Measurements from ENCODE around the gene HOXB3. TPM values are rescaled to one million over a fixed set of nuclear protein-coding genes. Genes with fewer than 3 reads are reported as not detected.

HOXB3 gene
- total RNA-seq, 4 donors from 2014 or later: 25.7 to 57.1 (median 34.9) TPM

DNA sequence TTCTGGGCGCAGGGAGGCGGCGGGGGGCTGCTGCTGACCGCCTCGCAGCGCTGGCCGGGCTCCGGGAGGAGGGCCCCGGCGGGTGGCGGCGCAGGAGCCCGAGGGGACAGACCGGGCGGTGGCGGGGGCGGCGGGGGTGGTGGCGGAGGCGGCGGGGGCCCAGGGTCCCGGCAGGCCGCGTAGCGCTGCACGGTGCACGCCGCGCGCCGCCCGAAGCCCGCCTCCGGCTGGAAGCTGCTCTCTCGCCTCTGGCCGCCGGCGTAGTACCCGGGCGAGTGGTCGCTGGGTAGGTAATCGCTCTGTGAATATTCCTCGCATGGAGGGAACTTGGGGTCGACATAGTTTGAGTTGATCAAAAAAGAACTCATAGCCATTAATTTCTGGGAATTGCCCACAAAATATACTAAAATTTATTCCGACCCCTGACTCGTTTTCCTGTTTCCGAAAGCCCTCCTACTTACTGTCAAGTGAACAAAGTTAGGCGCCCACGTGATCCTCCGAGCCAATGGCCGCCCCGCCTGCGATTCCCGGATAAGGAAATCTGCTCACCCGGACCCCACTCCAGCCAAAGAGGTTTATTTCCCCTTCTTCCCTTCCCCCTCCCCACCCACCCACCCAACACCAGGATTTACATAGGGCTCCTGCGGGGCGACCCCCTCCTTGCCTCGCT is 12.0 kb downstream of the HOXB3 start, which contains the start of gene HOXB4:
TSS of gene HOXB4 (minus strand) at position 405 of the 670 bp plus-strand sequence. CDS start at position 374, 31 bp downstream.
- peak; percentile 80 for DNase-seq
- TF ChIP-seq, protein P1, sequence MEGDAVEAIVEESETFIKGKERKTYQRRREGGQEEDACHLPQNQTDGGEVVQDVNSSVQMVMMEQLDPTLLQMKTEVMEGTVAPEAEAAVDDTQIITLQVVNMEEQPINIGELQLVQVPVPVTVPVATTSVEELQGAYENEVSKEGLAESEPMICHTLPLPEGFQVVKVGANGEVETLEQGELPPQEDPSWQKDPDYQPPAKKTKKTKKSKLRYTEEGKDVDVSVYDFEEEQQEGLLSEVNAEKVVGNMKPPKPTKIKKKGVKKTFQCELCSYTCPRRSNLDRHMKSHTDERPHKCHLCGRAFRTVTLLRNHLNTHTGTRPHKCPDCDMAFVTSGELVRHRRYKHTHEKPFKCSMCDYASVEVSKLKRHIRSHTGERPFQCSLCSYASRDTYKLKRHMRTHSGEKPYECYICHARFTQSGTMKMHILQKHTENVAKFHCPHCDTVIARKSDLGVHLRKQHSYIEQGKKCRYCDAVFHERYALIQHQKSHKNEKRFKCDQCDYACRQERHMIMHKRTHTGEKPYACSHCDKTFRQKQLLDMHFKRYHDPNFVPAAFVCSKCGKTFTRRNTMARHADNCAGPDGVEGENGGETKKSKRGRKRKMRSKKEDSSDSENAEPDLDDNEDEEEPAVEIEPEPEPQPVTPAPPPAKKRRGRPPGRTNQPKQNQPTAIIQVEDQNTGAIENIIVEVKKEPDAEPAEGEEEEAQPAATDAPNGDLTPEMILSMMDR (IDR thresholded peaks at IDR 0.05): no peak
- TF ChIP-seq POLR2A (IDR thresholded peaks at IDR 0.05) (no peak), EP300 (IDR thresholded peaks at IDR 0.05; ENCODE audit: low read depth) (no peak), POLR2AphosphoS5 (IDR thresholded peaks at IDR 0.05) (peak in 2 of 3 donors; percentile 14 to 46)
- H3K36me3 ChIP-seq: no peaks in the 10 kb centered on the region
- H3K27ac ChIP-seq: peak within 1 kb of the TSS; percentile 89 to 95 (median 92)
- no peaks in the 10 kb centered on the region for H3K9me3 ChIP-seq
- in situ Hi-C loops (cut with MboI; ENCODE audit: low pct_ligation_motif_present in 1 of 4, low pct_unique_long_range_greater_than_20kb in 1 of 4, low sequenced_read_pairs in 3 of 4) (no loop called here), intact Hi-C loops (cut with DNase I; ENCODE audit: low total_unique reads) (loop anchor here (5.0 kb wide), 1 partner anchor 36 kb away; no protein-coding TSS in a partner anchor)
- 9% methylated on average over 23 of the region's 58 CpGs; no CpG with 5 or more reads in 1 of the 2 donors for WGBS, 2 donors (ENCODE audit: low coverage in 1 of 2)
- H3K4me3 ChIP-seq: peak within 1 kb of the TSS; percentile 38 to 54 (median 46)
- H3K4me1 ChIP-seq: peaks cover 18 to 84% (median 69%) of the 10 kb centered on the region in 4 donors
- peaks cover 7% of the 10 kb centered on the region for H3K27me3 ChIP-seq

DNA sequence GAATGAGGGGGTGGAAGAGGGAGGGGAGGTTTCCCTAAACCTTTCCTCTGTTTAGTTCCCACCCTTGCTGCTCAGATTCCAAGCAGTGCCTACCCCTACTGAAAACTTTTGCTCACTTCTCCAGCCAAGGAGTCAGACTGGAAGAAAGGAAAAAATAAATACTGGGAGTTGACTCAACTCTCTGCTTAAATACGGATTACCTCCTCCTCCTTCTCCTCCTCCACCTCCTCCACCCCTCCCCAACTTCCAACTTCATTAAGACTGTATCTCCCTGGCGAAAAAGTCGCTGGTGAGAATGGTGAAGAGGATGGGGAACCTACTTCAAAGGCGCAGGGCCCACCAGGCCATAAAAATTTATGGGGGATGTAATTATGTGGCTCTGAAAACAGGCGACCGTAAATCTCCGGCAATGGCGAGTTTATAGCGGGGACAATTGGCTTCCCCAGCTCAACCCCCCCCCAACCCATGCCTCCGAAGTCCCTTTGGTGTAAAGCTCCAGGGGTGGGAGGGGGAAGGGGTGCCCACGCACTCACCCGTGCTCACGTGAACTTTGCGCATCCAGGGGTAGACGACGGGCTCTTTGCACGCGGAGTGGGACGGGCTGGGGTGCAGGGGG is 12.6 kb downstream of the HOXB3 start:
- Histone ChIP-seq H3K27ac (peak overlapping the region; percentile 89 to 95 (median 92)), H3K27me3 (peaks cover 7% of the 10 kb centered on the region)
- intact Hi-C loops (cut with DNase I; ENCODE audit: low total_unique reads): loop anchor here (5.0 kb wide), 1 partner anchor 35 kb away; no protein-coding TSS in a partner anchor

GRCh38 chr17:48576479-48577309 is 13.3 kb downstream of the HOXB3 start:
- H3K36me3 ChIP-seq: no peaks in the 10 kb centered on the region
- no peaks in the 10 kb centered on the region for H3K9me3 ChIP-seq
- TF ChIP-seq POLR2AphosphoS5 (IDR thresholded peaks at IDR 0.05) (peak; percentile 5 to 36 (median 32)), EP300 (IDR thresholded peaks at IDR 0.05; ENCODE audit: low read depth) (no peak), POLR2A (IDR thresholded peaks at IDR 0.05) (no peak)
- peak overlapping the region; percentile 89 to 95 (median 92) for H3K27ac ChIP-seq
- H3K27me3 ChIP-seq: peaks cover 7% of the 10 kb centered on the region
- H3K4me3 ChIP-seq: peak overlapping the region; percentile 6 to 54 (median 46)
- intact Hi-C loops (cut with DNase I; ENCODE audit: low total_unique reads): loop anchor here (5.0 kb wide), 1 partner anchor 34 kb away; no protein-coding TSS in a partner anchor
- no peak for DNase-seq
- peaks cover 30 to 92% (median 73%) of the 10 kb centered on the region in 4 donors for H3K4me1 ChIP-seq
- 33 to 37% methylated on average over 1 to 43 of the region's 43 CpGs for WGBS, 2 donors (ENCODE audit: low coverage in 1 of 2)
- in situ Hi-C loops (cut with MboI; ENCODE audit: low pct_ligation_motif_present in 1 of 4, low pct_unique_long_range_greater_than_20kb in 1 of 4, low sequenced_read_pairs in 3 of 4): no loop called here

More for the DNA sequence above, 12.6 kb downstream of the HOXB3 start:
- H3K36me3 ChIP-seq: no peaks in the 10 kb centered on the region
- whole genome bisulfite sequencing, 2 donors (ENCODE audit: low coverage in 1 of 2): 0 to 1% methylated on average over 3 to 10 of the region's 19 CpGs
- no peaks in the 10 kb centered on the region for H3K9me3 ChIP-seq
- no peak for DNase-seq
- in situ Hi-C loops (cut with MboI; ENCODE audit: low pct_ligation_motif_present in 1 of 4, low pct_unique_long_range_greater_than_20kb in 1 of 4, low sequenced_read_pairs in 3 of 4): no loop called here
- peak overlapping the region; percentile 6 to 54 (median 46) for H3K4me3 ChIP-seq
- peaks cover 24 to 85% (median 69%) of the 10 kb centered on the region in 4 donors for H3K4me1 ChIP-seq
- no peak for TF ChIP-seq POLR2A (IDR thresholded peaks at IDR 0.05)
- peak in 1 of 3 donors; percentile 17 for TF ChIP-seq POLR2AphosphoS5 (IDR thresholded peaks at IDR 0.05)

DNA sequence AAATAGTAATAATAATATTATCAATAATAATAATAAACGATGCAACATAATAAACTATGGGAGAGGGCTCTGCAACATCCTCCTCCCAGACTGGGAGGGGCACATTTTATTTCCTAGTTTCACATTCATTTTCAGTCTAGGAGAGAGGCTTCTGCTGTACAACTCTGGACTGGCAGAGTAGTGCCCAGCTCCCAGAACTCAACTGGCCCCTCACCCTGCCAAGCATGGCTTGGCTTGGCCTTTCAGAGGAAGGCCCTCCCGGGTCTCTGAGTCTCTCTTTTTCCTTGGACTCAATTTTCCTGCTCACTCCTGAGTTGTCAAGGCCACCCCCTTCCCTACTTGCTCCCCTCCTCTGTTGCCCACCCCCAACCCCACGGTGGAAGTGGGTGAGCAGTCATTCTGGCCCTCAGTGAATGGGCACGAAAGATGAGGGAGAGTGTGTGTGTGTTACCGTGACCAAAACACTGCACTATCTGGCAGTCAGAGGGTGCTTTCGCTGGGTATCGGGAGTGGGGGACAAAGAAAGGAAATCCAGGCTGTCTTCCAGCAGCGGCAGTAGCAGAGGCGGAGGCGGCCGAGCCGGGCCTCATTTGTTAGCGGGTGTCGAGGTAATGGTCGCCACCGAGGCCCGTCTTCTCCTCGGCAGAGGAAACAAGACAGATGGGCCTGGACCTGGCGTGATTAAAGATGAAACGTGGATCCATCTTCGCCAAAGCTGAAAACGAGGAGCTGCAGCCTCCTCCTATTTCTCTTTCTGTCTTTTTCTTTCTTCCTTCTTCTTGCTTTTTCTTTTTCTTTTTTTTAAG is 14.2 kb downstream of the HOXB3 start:
- Histone ChIP-seq H3K36me3 (no peaks in the 10 kb centered on the region), H3K9me3 (no peaks in the 10 kb centered on the region), H3K27ac (peak overlapping the region; percentile 89 to 95 (median 92)), H3K4me3 (peak overlapping the region; percentile 6 to 54 (median 46)), H3K27me3 (peaks cover 7% of the 10 kb centered on the region), H3K4me1 (peaks cover 36 to 92% (median 71%) of the 10 kb centered on the region in 4 donors)
- no peak for DNase-seq
- 17 to 54% methylated on average over 1 to 22 of the region's 22 CpGs for WGBS, 2 donors (ENCODE audit: low coverage in 1 of 2)
- intact Hi-C loops (cut with DNase I; ENCODE audit: low total_unique reads) (loop anchor here (5.0 kb wide), 1 partner anchor 34 kb away; no protein-coding TSS in a partner anchor), in situ Hi-C loops (cut with MboI; ENCODE audit: low pct_ligation_motif_present in 1 of 4, low pct_unique_long_range_greater_than_20kb in 1 of 4, low sequenced_read_pairs in 3 of 4) (no loop called here)
- TF ChIP-seq POLR2A (IDR thresholded peaks at IDR 0.05) (no peak), POLR2AphosphoS5 (IDR thresholded peaks at IDR 0.05) (no peak), EP300 (IDR thresholded peaks at IDR 0.05; ENCODE audit: low read depth) (no peak)
- TF ChIP-seq, protein P1 (IDR thresholded peaks at IDR 0.05): no peak

Measured in transverse colon (tissue), 4 donors.